ENCODE measurements around the gene UGT2B28.
"Not testable (repeated sequence)": the region's sequence is repeated elsewhere in the genome, so short reads cannot be mapped to it uniquely, and the experiment has no call there.

- not testable (repeated sequence) for TF ChIP-seq POLR2A, CTCF (IDR thresholded peaks at IDR 0.05)
These were observed 29.4 kb upstream of the UGT2B28 start for GRCh38 chr4:69250884-69251283.

All from prostate gland (tissue), 2 donors.